Fibroblast of lung (primary cell): Measurements from ENCODE around the gene PCNT. TPM values are rescaled to one million over a fixed set of nuclear protein-coding genes. Genes with fewer than 3 reads are reported as not detected.

Experiments used
- DNase-seq, 2 donors: peaks; one replicate each; pipeline versions ENCODE4 v3.0.0 to v3.0.0-alpha.2; 2010; ENCODE audit warnings: low read depth in 2 of 2
- H2AFZ ChIP-seq: 2 replicates; pipeline ENCODE4 v1.5.1; 2012; ENCODE audit warnings: low read length, control low read depth, inconsistent platforms
- H3K27ac ChIP-seq: 2 replicates; pipeline ENCODE4 v1.5.1; 2011; ENCODE audit warnings: low read length, control low read depth; ENCODE audit not compliant: insufficient read depth
- H3K27me3 ChIP-seq: 2 replicates; pipeline ENCODE4 v1.5.1; 2011; ENCODE audit warnings: mild to moderate bottlenecking, low read length; ENCODE audit not compliant: control insufficient read depth, insufficient read depth
- H3K36me3 ChIP-seq: 2 replicates; pipeline ENCODE4 v1.5.1; 2011; ENCODE audit warnings: low read length; ENCODE audit not compliant: control insufficient read depth, insufficient read depth
- H3K4me1 ChIP-seq: 2 replicates; pipeline ENCODE4 v1.5.1; 2011; ENCODE audit warnings: low read length; ENCODE audit not compliant: control insufficient read depth, insufficient read depth; ENCODE audit errors: extremely low read depth
- H3K4me2 ChIP-seq: 2 replicates; pipeline ENCODE4 v1.5.1; 2011; ENCODE audit warnings: low read length, control low read depth; ENCODE audit not compliant: insufficient read depth; ENCODE audit errors: extremely low read depth
- H3K4me3 ChIP-seq, 4 experiments: fragments of 200-600 bp in 1 of 4; sonication (generic) in 1 of 4; replicated peaks in 1 of 4; 2 replicates each; pipeline ENCODE4 v1.5.1; 2011 to 2016; ENCODE audit warnings: low read length in 4 of 4, low read depth in 3 of 4, mild to moderate bottlenecking in 3 of 4, control low read depth in 2 of 4, inconsistent platforms in 1 of 4, mixed read lengths in 1 of 4; ENCODE audit not compliant: insufficient read depth in 1 of 4; ENCODE audit errors: control extremely low read depth in 1 of 4
- H3K79me2 ChIP-seq: 2 replicates; pipeline ENCODE4 v1.5.1; 2012; ENCODE audit warnings: mild to moderate bottlenecking, low read length, inconsistent platforms; ENCODE audit not compliant: control insufficient read depth, insufficient read depth
- H3K9ac ChIP-seq: 2 replicates; pipeline ENCODE4 v1.5.1; 2011; ENCODE audit warnings: mild to moderate bottlenecking, low read length, control low read depth; ENCODE audit not compliant: insufficient read depth
- H3K9me3 ChIP-seq: 2 replicates; pipeline ENCODE4 v1.5.1; 2012; ENCODE audit warnings: low read depth, low read length; ENCODE audit not compliant: control insufficient read depth, insufficient read depth
- H4K20me1 ChIP-seq: 2 replicates; pipeline ENCODE4 v1.5.1; 2011; ENCODE audit warnings: low read length; ENCODE audit not compliant: control insufficient read depth, insufficient read depth; ENCODE audit errors: extremely low read depth
- CTCF ChIP-seq, 2 donors: IDR thresholded peaks in 1 of 2; conservative IDR thresholded peaks in 1 of 2; 1 replicate in 1 of 2; 2 replicates in 1 of 2; pipeline ENCODE4 v1.5.1; 2011 to 2012; ENCODE audit warnings: low read length in 2 of 2, control low read depth in 1 of 2, inconsistent platforms in 1 of 2, low read depth in 1 of 2, mild to moderate bottlenecking in 1 of 2
- EZH2 ChIP-seq: IDR thresholded peaks from 2 replicates; pipeline ENCODE4 v1.5.1; 2012; ENCODE audit warnings: low read length, control low read depth, mild to moderate bottlenecking; ENCODE audit errors: missing control alignments
- polyA plus RNA-seq, 2 donors: library from polyadenylated mRNA; depleted of rRNA in 1 of 2; stranded (reverse) in 1 of 2; unstranded in 1 of 2; fragments of >200 nt; gene quantifications; 2 replicates each; pipeline ENCODE4 v1.2.1, GENCODE V29; 2011 to 2012; ENCODE audit warnings: missing spikeins in 1 of 2
- total RNA-seq: library from RNA; depleted of rRNA; stranded (reverse); fragments of >200 nt; gene quantifications from 2 replicates; pipeline ENCODE4 v1.2.1, GENCODE V29; 2014

Gene PCNT
- total and polyA plus RNA-seq, 2 donors (not counting 1 experiment from before 2014, with no cell fraction given): 7.4 to 26.1 TPM

GRCh38 chr21:46385846-46386733, 62.1 kb downstream of the PCNT start:
- Histone ChIP-seq H3K4me2 (no peak overlapping the region), H4K20me1 (no peaks in the 10 kb centered on the region), H3K27me3 (no peaks in the 10 kb centered on the region), H3K9me3 (no peaks in the 10 kb centered on the region), H3K79me2 (peaks cover 29% of the 10 kb centered on the region), H3K9ac (no peak overlapping the region), H3K4me1 (no peaks in the 10 kb centered on the region), H3K4me3 (no peak overlapping the region), H3K27ac (no peak overlapping the region), H2AFZ (no peak overlapping the region), H3K36me3 (peaks cover 17% of the 10 kb centered on the region)
- TF ChIP-seq EZH2 (no peak), CTCF (conservative IDR thresholded peaks at IDR 0.05 in 1 of 2, IDR thresholded peaks at IDR 0.05 in 1 of 2; ENCODE audit: low read depth in 1 of 2, low read length in 2 of 2) (no peak)
- no peak for DNase-seq

- no peaks in the 10 kb centered on the region for H3K27me3 ChIP-seq
- H3K9me3 ChIP-seq: no peaks in the 10 kb centered on the region
- no peaks in the 10 kb centered on the region for H3K4me1 ChIP-seq
- H2AFZ ChIP-seq: no peak overlapping the region
- no peak for DNase-seq
- H3K9ac ChIP-seq: no peak overlapping the region
- H3K36me3 ChIP-seq: peaks cover 19% of the 10 kb centered on the region
- no peaks in the 10 kb centered on the region for H4K20me1 ChIP-seq
- no peak overlapping the region for H3K4me3 ChIP-seq
- TF ChIP-seq EZH2: no peak
- TF ChIP-seq CTCF (conservative IDR thresholded peaks at IDR 0.05 in 1 of 2, IDR thresholded peaks at IDR 0.05 in 1 of 2; ENCODE audit: low read depth in 1 of 2, low read length in 2 of 2): no peak
- H3K4me2 ChIP-seq: no peak overlapping the region
- no peak overlapping the region for H3K27ac ChIP-seq
- peaks cover 23% of the 10 kb centered on the region for H3K79me2 ChIP-seq
These were observed 62.8 kb downstream of the PCNT start for GRCh38 chr21:46386734-46387088.

- TF ChIP-seq EZH2 (no peak), CTCF (conservative IDR thresholded peaks at IDR 0.05 in 1 of 2, IDR thresholded peaks at IDR 0.05 in 1 of 2; ENCODE audit: low read depth in 1 of 2, low read length in 2 of 2) (no peak)
- no peak overlapping the region for H3K9ac ChIP-seq
- H2AFZ ChIP-seq: no peak overlapping the region
- no peaks in the 10 kb centered on the region for H3K27me3 ChIP-seq
- no peaks in the 10 kb centered on the region for H3K9me3 ChIP-seq
- H4K20me1 ChIP-seq: no peaks in the 10 kb centered on the region
- H3K36me3 ChIP-seq: peaks cover 18% of the 10 kb centered on the region
- H3K79me2 ChIP-seq: peaks cover 11% of the 10 kb centered on the region
- no peak overlapping the region for H3K27ac ChIP-seq
- no peaks in the 10 kb centered on the region for H3K4me1 ChIP-seq
- DNase-seq: no peak
- H3K4me2 ChIP-seq: no peak overlapping the region
- no peak overlapping the region for H3K4me3 ChIP-seq
These were observed 64.4 kb downstream of the PCNT start for GRCh38 chr21:46388206-46388880.
